ENCODE data around the gene CHST8.
"Not testable (repeated sequence)": the region's sequence is repeated elsewhere in the genome, so short reads cannot be mapped to it uniquely, and the experiment has no call there.

The CHST8 gene

DNA sequence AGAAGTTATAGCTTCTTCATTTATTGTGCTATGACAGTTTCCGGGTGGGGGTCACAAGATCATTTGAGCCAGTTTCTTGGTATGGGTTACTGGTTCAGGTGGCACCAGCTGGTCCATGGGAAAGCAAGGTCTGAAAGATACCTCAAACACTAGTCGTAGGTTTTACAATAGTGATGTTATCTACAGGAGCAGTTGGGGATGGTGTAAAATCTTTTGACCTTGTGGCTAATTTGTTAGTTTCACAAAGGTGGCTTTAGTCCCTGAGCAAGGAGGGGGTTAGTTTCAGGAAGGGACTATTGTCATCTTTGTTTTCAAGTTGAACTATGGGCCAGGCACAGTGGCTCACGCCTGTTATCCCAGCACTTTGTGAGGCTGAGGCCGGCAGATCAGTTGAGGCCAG is 24.6 kb downstream of the CHST8 start:
- DNase-seq: no peak

- DNase-seq: no peak
These were observed 25.4 kb downstream of the CHST8 start for GRCh38 chr19:33647146-33647545.

DNA sequence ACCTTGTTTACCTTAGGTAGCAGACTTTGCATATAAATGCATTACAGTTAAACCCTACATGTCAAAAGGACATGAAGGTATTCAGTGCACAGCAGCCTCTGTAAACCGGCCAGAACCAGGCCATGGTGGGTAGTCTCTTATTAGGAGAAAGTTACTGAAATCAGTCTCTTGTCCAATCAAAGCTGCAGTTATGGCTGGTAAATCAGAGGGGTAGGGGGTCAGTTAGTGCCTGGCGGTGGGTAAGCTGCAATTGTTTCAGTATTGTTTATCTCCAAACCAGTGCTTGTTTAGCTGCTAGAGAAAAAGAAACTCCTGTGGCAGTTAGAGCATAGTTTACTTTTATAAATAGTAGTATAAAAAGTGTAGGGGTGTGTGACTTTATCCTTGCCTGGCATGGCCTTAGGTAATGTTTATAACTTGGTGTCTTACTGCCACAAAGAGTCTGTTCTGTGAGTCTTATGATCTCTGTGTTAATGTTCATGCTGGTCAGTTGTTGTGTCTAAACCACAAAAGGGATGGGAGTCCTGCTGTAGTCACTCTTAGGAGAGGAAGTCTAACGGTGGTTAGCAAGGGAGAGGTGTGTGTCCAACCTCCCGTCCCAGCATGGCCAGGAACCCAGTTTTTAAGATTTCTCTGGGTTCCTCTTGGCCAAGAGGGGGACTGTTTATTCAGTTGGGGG is 28.0 kb downstream of the CHST8 start:
- DNase-seq: no peak

GRCh38 chr19:33653684-33654083 is 31.9 kb downstream of the CHST8 start:
- DNase-seq: no peak

- no peak for DNase-seq
These were observed 33.2 kb downstream of the CHST8 start for GRCh38 chr19:33654840-33655508.

- DNase-seq: no peak
These were observed 38.1 kb downstream of the CHST8 start for GRCh38 chr19:33659835-33660234.

- DNase-seq: no peak
These were observed 38.8 kb downstream of the CHST8 start for GRCh38 chr19:33660410-33661124.

- no peak for DNase-seq
These were observed 39.6 kb downstream of the CHST8 start for GRCh38 chr19:33661336-33661735.

DNA sequence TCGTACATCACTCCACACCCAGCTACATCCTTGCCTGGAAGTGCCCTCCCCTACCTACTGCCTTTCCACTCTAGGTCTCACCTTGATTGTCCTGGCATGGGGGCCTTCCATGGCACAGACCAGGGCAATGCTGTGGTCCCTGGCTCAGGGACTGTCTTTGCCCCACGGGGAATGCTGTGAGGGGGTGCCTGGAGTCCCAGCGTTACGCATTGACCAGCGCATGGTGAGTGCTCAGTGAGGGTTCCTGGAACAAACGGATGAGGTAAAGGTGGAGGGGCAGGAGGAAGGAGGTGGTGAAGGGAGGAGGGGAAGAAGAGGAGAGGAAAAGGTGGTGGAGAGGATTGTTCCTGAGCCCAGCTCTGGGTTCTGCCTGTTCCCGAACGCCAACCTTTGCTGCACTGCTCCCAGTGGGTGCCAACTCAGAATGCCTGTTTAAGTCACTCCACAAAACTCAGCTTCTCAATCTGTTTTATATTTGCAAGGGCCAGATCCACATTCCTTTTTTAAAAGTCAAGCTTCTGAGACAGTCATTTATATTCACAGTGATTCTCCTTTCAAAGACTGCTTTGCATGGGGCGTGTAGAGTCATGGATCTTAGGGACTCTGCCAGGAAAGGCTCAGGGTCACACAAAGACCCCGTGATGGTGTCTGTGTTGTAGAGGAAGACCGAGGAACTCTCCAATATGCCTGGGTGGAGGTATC is 40.8 kb downstream of the CHST8 start:
- DNase-seq: no peak

- DNase-seq: not testable (repeated sequence)
These were observed 41.6 kb downstream of the CHST8 start for GRCh38 chr19:33663316-33663715.

DNA sequence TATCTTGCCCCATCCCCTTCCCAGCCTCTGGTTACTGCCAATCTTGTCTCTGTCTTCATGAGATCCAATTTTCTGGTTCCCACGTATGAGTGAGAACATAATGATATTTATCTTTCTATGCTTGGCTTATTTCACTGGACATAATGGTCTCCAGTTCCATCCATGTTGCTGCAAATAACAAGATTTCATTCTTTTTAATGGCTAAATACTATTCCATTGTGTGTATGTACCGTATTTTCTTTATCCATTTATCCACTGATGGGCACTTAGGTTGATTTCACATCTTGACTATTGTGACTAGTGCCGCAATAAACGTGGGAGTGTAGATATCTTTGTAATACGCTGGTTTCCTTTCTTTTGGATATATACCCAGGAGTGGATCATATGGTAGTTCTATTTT is 43.0 kb downstream of the CHST8 start:
- DNase-seq: no peak

- no peak for DNase-seq
These were observed 44.2 kb downstream of the CHST8 start for GRCh38 chr19:33665776-33666595.

GRCh38 chr19:33667141-33667650 is 45.4 kb downstream of the CHST8 start:
- DNase-seq: no peak

DNA sequence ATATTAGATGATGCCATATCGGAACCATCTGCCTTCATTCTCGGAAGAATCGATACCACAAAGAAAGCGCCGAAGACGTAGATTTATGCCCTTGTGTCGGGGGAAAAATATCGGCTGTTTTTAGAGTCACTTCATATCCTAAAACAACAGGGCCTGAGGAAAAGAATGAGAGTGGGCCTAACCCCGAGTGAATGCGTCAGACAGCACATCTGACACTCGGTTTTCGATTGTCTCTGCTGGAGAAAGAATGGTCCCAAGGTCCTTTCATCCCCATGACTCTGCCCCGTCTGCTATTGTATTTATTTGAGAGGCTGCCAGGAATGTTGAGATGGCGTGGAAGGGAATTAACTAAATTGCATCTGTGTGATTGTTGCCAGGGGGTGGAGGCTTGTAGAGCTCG is 46.1 kb downstream of the CHST8 start:
- no peak for DNase-seq

DNA sequence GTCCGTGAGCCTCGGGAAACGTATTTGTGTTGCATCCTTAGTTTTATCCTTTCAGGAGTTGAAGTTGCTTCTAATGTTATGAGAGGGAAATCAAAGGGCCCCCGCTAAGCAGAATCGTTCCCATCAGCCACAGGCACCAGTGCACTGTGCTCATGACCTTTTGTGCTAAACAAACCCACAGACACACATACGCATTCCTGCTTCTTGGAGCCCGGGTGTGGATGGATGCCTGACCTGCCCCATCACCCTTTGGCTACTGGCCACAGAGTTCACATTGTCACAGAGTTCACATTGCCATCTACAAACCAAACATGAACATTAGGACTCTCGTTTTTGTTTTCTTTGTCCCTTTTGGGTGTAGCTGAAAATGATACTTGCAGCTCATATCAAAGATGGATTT is 47.2 kb downstream of the CHST8 start:
- no peak for DNase-seq

- no peak for DNase-seq
These were observed 47.6 kb downstream of the CHST8 start for GRCh38 chr19:33669376-33669775.

DNA sequence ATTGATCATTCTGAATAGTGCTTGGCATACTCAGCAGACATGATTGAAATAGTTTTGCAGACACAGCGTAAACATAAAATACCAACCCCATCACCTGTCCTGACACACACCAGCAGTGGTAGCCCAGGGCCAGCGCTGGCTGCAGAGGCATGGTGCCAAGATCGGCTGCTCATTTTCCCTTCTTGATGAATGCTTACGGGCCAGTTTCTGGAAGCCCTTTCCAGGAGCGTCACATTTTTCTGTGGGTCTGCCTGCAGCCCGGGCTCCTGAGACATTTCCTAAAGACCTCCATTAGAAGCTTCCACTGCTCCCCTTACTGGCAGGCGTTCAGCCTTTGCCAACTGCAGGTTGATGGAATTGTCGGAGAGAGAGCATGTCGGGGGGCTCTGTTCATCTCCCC is 48.6 kb downstream of the CHST8 start:
- no peak for DNase-seq

DNA sequence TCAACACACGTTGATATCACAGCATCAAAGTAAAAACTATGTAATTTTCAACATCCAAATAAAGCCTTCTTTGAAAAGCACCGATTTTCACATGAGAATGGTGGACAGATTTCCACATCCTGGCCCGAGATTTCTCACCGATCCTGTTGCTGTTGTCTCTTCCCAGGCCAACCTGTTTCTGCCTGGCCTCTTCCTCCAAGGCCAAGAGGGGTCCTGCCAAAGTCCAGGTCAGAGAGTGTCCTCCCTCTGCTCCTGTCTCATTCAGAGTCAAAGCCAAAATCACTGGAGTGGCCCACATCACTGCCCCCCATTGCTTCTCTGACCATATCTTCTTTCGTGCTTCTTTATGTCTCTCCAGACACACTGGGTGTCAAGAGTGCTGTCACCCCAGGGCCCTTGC is 49.5 kb downstream of the CHST8 start:
- DNase-seq: no peak

- no peak for DNase-seq
These were observed 51.6 kb downstream of the CHST8 start for GRCh38 chr19:33673258-33673875.

DNA sequence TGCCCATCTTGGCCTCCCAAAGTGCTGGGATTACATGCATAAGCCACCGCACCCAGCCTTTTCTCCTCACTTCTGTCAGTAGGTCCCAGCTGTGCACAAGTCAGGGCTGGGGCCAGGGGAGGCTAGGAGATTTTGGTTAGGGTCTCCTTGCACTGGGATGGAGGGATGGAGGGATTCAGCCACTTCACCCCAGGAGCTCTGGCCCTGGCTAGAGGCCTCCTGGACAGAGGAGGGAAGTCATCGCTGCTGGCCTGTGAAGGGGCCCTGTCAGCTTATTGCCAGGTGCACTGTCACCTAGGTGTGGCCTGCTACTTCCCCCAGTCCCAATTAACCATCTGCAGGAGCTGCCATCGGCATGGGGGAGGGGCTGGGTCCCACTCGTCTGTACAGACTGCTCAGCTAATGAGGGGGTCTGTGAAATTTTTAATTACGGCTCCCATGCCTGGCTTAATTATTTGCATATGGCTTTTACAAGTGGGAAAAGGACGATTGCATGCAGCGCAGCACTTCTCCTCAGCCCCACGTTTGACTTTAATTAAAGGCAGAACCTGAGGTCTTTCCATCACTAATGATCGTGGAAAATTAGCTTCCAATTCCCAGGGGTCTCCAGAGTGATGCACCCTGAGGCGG is 52.4 kb downstream of the CHST8 start:
- no peak for DNase-seq

DNA sequence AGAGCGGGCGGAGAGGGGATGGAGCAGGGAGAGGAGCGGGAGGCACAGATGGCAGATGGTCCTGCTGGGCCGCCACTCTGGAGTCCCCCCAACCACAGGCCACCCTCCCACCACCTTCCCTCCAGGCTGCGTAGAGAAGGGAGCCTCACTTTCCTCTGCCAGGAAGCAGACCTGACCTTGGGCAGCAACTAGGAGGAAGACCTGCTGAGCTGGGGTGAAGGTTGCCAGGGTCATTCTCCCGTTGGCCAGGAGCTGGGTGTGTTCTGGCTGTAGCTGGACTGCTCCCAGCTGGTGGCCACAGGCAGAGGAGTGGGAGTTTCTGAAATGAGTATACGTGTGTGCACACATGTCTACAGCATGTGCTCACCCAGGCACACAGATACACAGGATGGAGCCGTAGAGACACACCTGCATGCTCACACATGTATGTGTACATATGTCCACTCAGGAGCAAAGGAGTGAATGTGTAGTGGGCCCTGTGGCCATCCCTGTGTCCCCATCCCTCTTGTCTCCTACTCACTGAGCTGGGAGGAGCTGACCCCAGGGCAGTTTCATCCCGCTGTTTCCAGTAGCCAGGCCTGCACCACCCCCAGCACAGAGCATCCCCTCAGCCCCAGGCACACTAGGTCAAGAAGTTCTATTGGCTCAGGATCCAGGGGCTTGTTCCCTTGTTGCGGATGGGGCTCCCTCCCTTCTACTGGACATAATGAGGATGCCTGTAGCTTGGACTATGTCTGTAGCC is 53.0 kb downstream of the CHST8 start:
- DNase-seq: no peak

Data from NCI-H446 treated with DMSO at 0.1 percent for 48 hours (cell line).